Karpas-422 (cell line): ENCODE results near the gene CNIH3. TPM values are rescaled to one million over a fixed set of nuclear protein-coding genes. Genes with fewer than 3 reads are reported as not detected.

ENCODE experiments used
- DNase-seq: peaks from one replicate; pipeline ENCODE4 v3.0.0-alpha.2; 2015
- H2AFZ ChIP-seq: fragments of 200-600 bp; sonication (generic); 2 replicates; pipeline ENCODE4 v1.6.1; 2014; ENCODE audit warnings: antibody characterized with exemption, low read length, mixed read lengths
- H3K27ac ChIP-seq: fragments of 200-600 bp; sonication (generic); 2 replicates; pipeline ENCODE4 v1.5.1; 2014; ENCODE audit warnings: mild to moderate bottlenecking, low read length, moderate library complexity
- H3K27me3 ChIP-seq: fragments of 200-600 bp; sonication (generic); 2 replicates; pipeline ENCODE4 v1.6.1; 2014; ENCODE audit warnings: low read length, mixed read lengths
- H3K36me3 ChIP-seq: fragments of 200-600 bp; sonication (generic); 2 replicates; pipeline ENCODE4 v1.6.1; 2014; ENCODE audit warnings: low read length, mixed read lengths; ENCODE audit not compliant: insufficient read depth
- H3K4me1 ChIP-seq: fragments of 200-600 bp; sonication (generic); 2 replicates; pipeline ENCODE4 v1.6.1; 2014; ENCODE audit warnings: mild to moderate bottlenecking, low read length, mixed read lengths
- H3K4me2 ChIP-seq: fragments of 200-600 bp; sonication (generic); 2 replicates; pipeline ENCODE4 v1.6.1; 2014; ENCODE audit warnings: low read length, low read depth, mild to moderate bottlenecking; ENCODE audit not compliant: poor library complexity, severe bottlenecking
- H3K4me3 ChIP-seq: fragments of 200-600 bp; sonication (generic); 2 replicates; pipeline ENCODE4 v1.5.1; 2014; ENCODE audit warnings: mild to moderate bottlenecking, antibody characterized with exemption, low read length, mixed read lengths
- H3K79me2 ChIP-seq: fragments of 200-600 bp; sonication (generic); 2 replicates; pipeline ENCODE4 v1.6.1; 2014; ENCODE audit warnings: mild to moderate bottlenecking, low read length, mixed read lengths
- H3K9ac ChIP-seq: fragments of 200-600 bp; sonication (generic); 2 replicates; pipeline ENCODE4 v1.6.0; 2014; ENCODE audit warnings: low read length
- H3K9me2 ChIP-seq: fragments of 200-600 bp; sonication (generic), shearing (Covaris generic); replicated peaks from 2 replicates; pipeline ENCODE4 v1.6.0; 2014; ENCODE audit warnings: mild to moderate bottlenecking, low read length, moderate library complexity; ENCODE audit not compliant: insufficient read depth
- H3K9me3 ChIP-seq: fragments of 300-700, 200-600 bp; sonication (generic); 2 replicates; pipeline ENCODE4 v1.6.1; 2014; ENCODE audit warnings: low read length, mixed read lengths
- H4K20me1 ChIP-seq: fragments of 200-600 bp; sonication (generic); 2 replicates; pipeline ENCODE4 v1.6.1; 2014; ENCODE audit warnings: mild to moderate bottlenecking, antibody characterized with exemption, low read length, low read depth; ENCODE audit not compliant: insufficient read depth
- total RNA-seq: library from RNA; depleted of rRNA; stranded (reverse); fragments of >200 nt; shearing (Covaris generic); gene quantifications from 2 replicates; pipeline ENCODE4 v1.2.3, GENCODE V29; 2014; ENCODE audit warnings: low replicate concordance

The CNIH3 gene
- total RNA-seq, 1 experiment from 2014 or later: 4.7 TPM

- Histone ChIP-seq H3K9me2 (no peaks in the 10 kb centered on the region), H3K4me3 (no peak overlapping the region), H2AFZ (no peak overlapping the region), H4K20me1 (no peaks in the 10 kb centered on the region), H3K4me2 (no peak overlapping the region), H3K9me3 (no peaks in the 10 kb centered on the region), H3K4me1 (no peaks in the 10 kb centered on the region), H3K9ac (no peak overlapping the region), H3K79me2 (no peaks in the 10 kb centered on the region), H3K27ac (no peak overlapping the region), H3K27me3 (no peaks in the 10 kb centered on the region), H3K36me3 (no peaks in the 10 kb centered on the region)
- no peak for DNase-seq
Observed at GRCh38 chr1:224755586-224755985, 139.5 kb downstream of the CNIH3 start.

- no peaks in the 10 kb centered on the region for H3K9me3 ChIP-seq
- no peak for DNase-seq
Observed at GRCh38 chr1:224757508-224757907, 141.4 kb downstream of the CNIH3 start.

GRCh38 chr1:224759135-224759534, 143.0 kb downstream of the CNIH3 start:
- Histone ChIP-seq H3K36me3 (no peaks in the 10 kb centered on the region), H2AFZ (no peak overlapping the region), H3K4me2 (no peak overlapping the region), H3K9me2 (no peaks in the 10 kb centered on the region), H3K27ac (no peak overlapping the region), H3K4me3 (no peak overlapping the region), H3K27me3 (no peaks in the 10 kb centered on the region), H4K20me1 (no peaks in the 10 kb centered on the region), H3K79me2 (no peaks in the 10 kb centered on the region), H3K4me1 (no peaks in the 10 kb centered on the region), H3K9me3 (no peaks in the 10 kb centered on the region), H3K9ac (no peak overlapping the region)
- DNase-seq: no peak

More at GRCh38 chr1:224757508-224757907, 141.4 kb downstream of the CNIH3 start:
- Histone ChIP-seq H3K4me3 (no peak overlapping the region), H3K36me3 (no peaks in the 10 kb centered on the region), H3K79me2 (no peaks in the 10 kb centered on the region), H3K4me1 (no peaks in the 10 kb centered on the region), H3K9me2 (no peaks in the 10 kb centered on the region), H3K9ac (no peak overlapping the region), H2AFZ (no peak overlapping the region), H4K20me1 (no peaks in the 10 kb centered on the region), H3K27ac (no peak overlapping the region), H3K4me2 (no peak overlapping the region), H3K27me3 (no peaks in the 10 kb centered on the region)

- Histone ChIP-seq H3K27me3 (no peaks in the 10 kb centered on the region), H3K79me2 (no peaks in the 10 kb centered on the region), H3K27ac (no peak overlapping the region), H3K4me1 (no peaks in the 10 kb centered on the region), H3K9ac (no peak overlapping the region), H2AFZ (no peak overlapping the region), H3K4me3 (no peak overlapping the region), H4K20me1 (no peaks in the 10 kb centered on the region), H3K9me3 (no peaks in the 10 kb centered on the region), H3K36me3 (no peaks in the 10 kb centered on the region), H3K4me2 (no peak overlapping the region), H3K9me2 (no peaks in the 10 kb centered on the region)
- no peak for DNase-seq
Observed at GRCh38 chr1:224759681-224760091, 143.6 kb downstream of the CNIH3 start.

GRCh38 chr1:224760163-224760562, 144.0 kb downstream of the CNIH3 start:
- Histone ChIP-seq H3K9me2 (no peaks in the 10 kb centered on the region), H3K9ac (no peak overlapping the region), H3K4me2 (no peak overlapping the region), H3K9me3 (no peaks in the 10 kb centered on the region), H4K20me1 (no peaks in the 10 kb centered on the region), H3K79me2 (no peaks in the 10 kb centered on the region), H3K27ac (no peak overlapping the region), H3K27me3 (no peaks in the 10 kb centered on the region), H3K4me3 (no peak overlapping the region), H3K4me1 (no peaks in the 10 kb centered on the region), H3K36me3 (no peaks in the 10 kb centered on the region), H2AFZ (no peak overlapping the region)
- no peak for DNase-seq

GRCh38 chr1:224761245-224761644, 145.1 kb downstream of the CNIH3 start:
- no peaks in the 10 kb centered on the region for H3K79me2 ChIP-seq
- no peaks in the 10 kb centered on the region for H3K9me3 ChIP-seq
- H3K27ac ChIP-seq: no peak overlapping the region
- no peak overlapping the region for H3K9ac ChIP-seq
- DNase-seq: no peak
- no peaks in the 10 kb centered on the region for H3K36me3 ChIP-seq
- H3K27me3 ChIP-seq: no peaks in the 10 kb centered on the region
- H3K4me2 ChIP-seq: no peak overlapping the region
- no peak overlapping the region for H2AFZ ChIP-seq
- H3K4me1 ChIP-seq: no peaks in the 10 kb centered on the region
- no peaks in the 10 kb centered on the region for H4K20me1 ChIP-seq
- no peaks in the 10 kb centered on the region for H3K9me2 ChIP-seq
- H3K4me3 ChIP-seq: no peak overlapping the region

- no peaks in the 10 kb centered on the region for H3K9me3 ChIP-seq
- DNase-seq: no peak
- no peak overlapping the region for H3K4me3 ChIP-seq
Observed at GRCh38 chr1:224762046-224762445, 145.9 kb downstream of the CNIH3 start.

GRCh38 chr1:224762701-224763100, 146.6 kb downstream of the CNIH3 start:
- Histone ChIP-seq H3K4me3 (no peak overlapping the region), H3K4me2 (no peak overlapping the region), H3K4me1 (no peaks in the 10 kb centered on the region), H3K9me3 (no peaks in the 10 kb centered on the region), H3K27ac (no peak overlapping the region), H3K27me3 (no peaks in the 10 kb centered on the region), H3K36me3 (no peaks in the 10 kb centered on the region), H3K79me2 (no peaks in the 10 kb centered on the region), H2AFZ (no peak overlapping the region), H4K20me1 (no peaks in the 10 kb centered on the region), H3K9me2 (no peaks in the 10 kb centered on the region), H3K9ac (no peak overlapping the region)
- no peak for DNase-seq

More at GRCh38 chr1:224762046-224762445, 145.9 kb downstream of the CNIH3 start:
- Histone ChIP-seq H3K27me3 (no peaks in the 10 kb centered on the region), H4K20me1 (no peaks in the 10 kb centered on the region), H3K79me2 (no peaks in the 10 kb centered on the region), H2AFZ (no peak overlapping the region), H3K36me3 (no peaks in the 10 kb centered on the region), H3K9me2 (no peaks in the 10 kb centered on the region), H3K27ac (no peak overlapping the region), H3K4me2 (no peak overlapping the region), H3K9ac (no peak overlapping the region), H3K4me1 (no peaks in the 10 kb centered on the region)
